WTC11 (cell line): ENCODE data around the gene SPAG9.

Experiments
- CTCF ChIP-seq: fragments of 200-600 bp; IDR thresholded peaks from 2 replicates; pipeline ENCODE4 v1.8.0; 2022; ENCODE audit warnings: antibody characterized with exemption
- E2F4 ChIP-seq: sonication (generic); formaldehyde crosslinking; IDR thresholded peaks from 2 replicates; pipeline ENCODE4 v1.8.1; 2022; ENCODE audit warnings: low read depth, mild to moderate bottlenecking, moderate library complexity, missing genetic modification reagents, borderline replicate concordance
- FOXJ3 ChIP-seq: sonication (generic); formaldehyde crosslinking; IDR thresholded peaks from 2 replicates; pipeline ENCODE4 v1.9.0; 2021; ENCODE audit warnings: missing genetic modification reagents, mild to moderate bottlenecking, borderline replicate concordance
- HMGXB4 ChIP-seq: sonication (generic); formaldehyde crosslinking; IDR thresholded peaks from 2 replicates; pipeline ENCODE4 v1.8.1; 2023; ENCODE audit warnings: mild to moderate bottlenecking, moderate library complexity, missing genetic modification reagents
- MAX ChIP-seq: sonication (generic); formaldehyde crosslinking; IDR thresholded peaks from 2 replicates; pipeline ENCODE4 v1.8.0; 2022; ENCODE audit warnings: mild to moderate bottlenecking, missing genetic modification reagents
- NR1H2 ChIP-seq: sonication (generic); formaldehyde crosslinking; IDR thresholded peaks from 2 replicates; pipeline ENCODE4 v1.9.0; 2021; ENCODE audit warnings: mild to moderate bottlenecking, moderate library complexity, missing genetic modification reagents
- PRDM15 ChIP-seq: sonication (generic); formaldehyde crosslinking; IDR thresholded peaks from 2 replicates; pipeline ENCODE4 v1.8.0; 2022; ENCODE audit warnings: missing genetic modification reagents
- TEAD4 ChIP-seq: sonication (generic); formaldehyde crosslinking; IDR thresholded peaks from 2 replicates; pipeline ENCODE4 v1.8.0; 2022; ENCODE audit warnings: mild to moderate bottlenecking, missing genetic modification reagents
- ZNF138 ChIP-seq: sonication (generic); formaldehyde crosslinking; conservative IDR thresholded peaks from 2 replicates; pipeline ENCODE4 v1.8.1; 2022; ENCODE audit warnings: mild to moderate bottlenecking, moderate library complexity, missing genetic modification reagents
- ZNF263 ChIP-seq: sonication (generic); formaldehyde crosslinking; IDR thresholded peaks from 2 replicates; pipeline ENCODE4 v1.8.1; 2022; ENCODE audit warnings: low read depth, mild to moderate bottlenecking, moderate library complexity, missing genetic modification reagents
- TF ChIP-seq, protein P1 (sequence below): sonication (generic); formaldehyde crosslinking; IDR thresholded peaks from 2 replicates; pipeline ENCODE4 v1.8.1; 2023; ENCODE audit warnings: mild to moderate bottlenecking, missing genetic modification reagents, borderline replicate concordance
- TF ChIP-seq, protein P2 (sequence below): sonication (generic); formaldehyde crosslinking; IDR thresholded peaks from 2 replicates; pipeline ENCODE4 v1.8.1; 2023; ENCODE audit warnings: mild to moderate bottlenecking, missing genetic modification reagents
- TF ChIP-seq, protein P3 (sequence below): sonication (generic); formaldehyde crosslinking; IDR thresholded peaks from 2 replicates; pipeline ENCODE4 v1.8.0; 2022; ENCODE audit warnings: mild to moderate bottlenecking, missing genetic modification reagents
- TF ChIP-seq, protein P4 (sequence below): sonication (generic); formaldehyde crosslinking; IDR thresholded peaks from 2 replicates; pipeline ENCODE4 v1.8.0; 2023; ENCODE audit warnings: missing genetic modification reagents, mild to moderate bottlenecking, borderline replicate concordance

- TF ChIP-seq CTCF (no peak), MAX (no peak), HMGXB4 (CRISPR knock-in tag) (no peak), FOXJ3 (CRISPR knock-in tag) (no peak), PRDM15 (CRISPR knock-in tag) (no peak), NR1H2 (CRISPR knock-in tag) (no peak), ZNF263 (CRISPR knock-in tag) (no peak), ZNF138 (CRISPR knock-in tag) (no peak), E2F4 (CRISPR knock-in tag) (no peak), TEAD4 (no peak)
- TF ChIP-seq, protein P1, sequence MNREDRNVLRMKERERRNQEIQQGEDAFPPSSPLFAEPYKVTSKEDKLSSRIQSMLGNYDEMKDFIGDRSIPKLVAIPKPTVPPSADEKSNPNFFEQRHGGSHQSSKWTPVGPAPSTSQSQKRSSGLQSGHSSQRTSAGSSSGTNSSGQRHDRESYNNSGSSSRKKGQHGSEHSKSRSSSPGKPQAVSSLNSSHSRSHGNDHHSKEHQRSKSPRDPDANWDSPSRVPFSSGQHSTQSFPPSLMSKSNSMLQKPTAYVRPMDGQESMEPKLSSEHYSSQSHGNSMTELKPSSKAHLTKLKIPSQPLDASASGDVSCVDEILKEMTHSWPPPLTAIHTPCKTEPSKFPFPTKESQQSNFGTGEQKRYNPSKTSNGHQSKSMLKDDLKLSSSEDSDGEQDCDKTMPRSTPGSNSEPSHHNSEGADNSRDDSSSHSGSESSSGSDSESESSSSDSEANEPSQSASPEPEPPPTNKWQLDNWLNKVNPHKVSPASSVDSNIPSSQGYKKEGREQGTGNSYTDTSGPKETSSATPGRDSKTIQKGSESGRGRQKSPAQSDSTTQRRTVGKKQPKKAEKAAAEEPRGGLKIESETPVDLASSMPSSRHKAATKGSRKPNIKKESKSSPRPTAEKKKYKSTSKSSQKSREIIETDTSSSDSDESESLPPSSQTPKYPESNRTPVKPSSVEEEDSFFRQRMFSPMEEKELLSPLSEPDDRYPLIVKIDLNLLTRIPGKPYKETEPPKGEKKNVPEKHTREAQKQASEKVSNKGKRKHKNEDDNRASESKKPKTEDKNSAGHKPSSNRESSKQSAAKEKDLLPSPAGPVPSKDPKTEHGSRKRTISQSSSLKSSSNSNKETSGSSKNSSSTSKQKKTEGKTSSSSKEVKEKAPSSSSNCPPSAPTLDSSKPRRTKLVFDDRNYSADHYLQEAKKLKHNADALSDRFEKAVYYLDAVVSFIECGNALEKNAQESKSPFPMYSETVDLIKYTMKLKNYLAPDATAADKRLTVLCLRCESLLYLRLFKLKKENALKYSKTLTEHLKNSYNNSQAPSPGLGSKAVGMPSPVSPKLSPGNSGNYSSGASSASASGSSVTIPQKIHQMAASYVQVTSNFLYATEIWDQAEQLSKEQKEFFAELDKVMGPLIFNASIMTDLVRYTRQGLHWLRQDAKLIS: no peak
- TF ChIP-seq, protein P2, sequence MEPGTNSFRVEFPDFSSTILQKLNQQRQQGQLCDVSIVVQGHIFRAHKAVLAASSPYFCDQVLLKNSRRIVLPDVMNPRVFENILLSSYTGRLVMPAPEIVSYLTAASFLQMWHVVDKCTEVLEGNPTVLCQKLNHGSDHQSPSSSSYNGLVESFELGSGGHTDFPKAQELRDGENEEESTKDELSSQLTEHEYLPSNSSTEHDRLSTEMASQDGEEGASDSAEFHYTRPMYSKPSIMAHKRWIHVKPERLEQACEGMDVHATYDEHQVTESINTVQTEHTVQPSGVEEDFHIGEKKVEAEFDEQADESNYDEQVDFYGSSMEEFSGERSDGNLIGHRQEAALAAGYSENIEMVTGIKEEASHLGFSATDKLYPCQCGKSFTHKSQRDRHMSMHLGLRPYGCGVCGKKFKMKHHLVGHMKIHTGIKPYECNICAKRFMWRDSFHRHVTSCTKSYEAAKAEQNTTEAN (CRISPR knock-in tag): no peak
- TF ChIP-seq, protein P3, sequence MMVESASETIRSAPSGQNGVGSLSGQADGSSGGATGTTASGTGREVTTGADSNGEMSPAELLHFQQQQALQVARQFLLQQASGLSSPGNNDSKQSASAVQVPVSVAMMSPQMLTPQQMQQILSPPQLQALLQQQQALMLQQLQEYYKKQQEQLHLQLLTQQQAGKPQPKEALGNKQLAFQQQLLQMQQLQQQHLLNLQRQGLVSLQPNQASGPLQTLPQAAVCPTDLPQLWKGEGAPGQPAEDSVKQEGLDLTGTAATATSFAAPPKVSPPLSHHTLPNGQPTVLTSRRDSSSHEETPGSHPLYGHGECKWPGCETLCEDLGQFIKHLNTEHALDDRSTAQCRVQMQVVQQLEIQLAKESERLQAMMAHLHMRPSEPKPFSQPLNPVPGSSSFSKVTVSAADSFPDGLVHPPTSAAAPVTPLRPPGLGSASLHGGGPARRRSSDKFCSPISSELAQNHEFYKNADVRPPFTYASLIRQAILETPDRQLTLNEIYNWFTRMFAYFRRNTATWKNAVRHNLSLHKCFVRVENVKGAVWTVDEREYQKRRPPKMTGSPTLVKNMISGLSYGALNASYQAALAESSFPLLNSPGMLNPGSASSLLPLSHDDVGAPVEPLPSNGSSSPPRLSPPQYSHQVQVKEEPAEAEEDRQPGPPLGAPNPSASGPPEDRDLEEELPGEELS (CRISPR knock-in tag): no peak
- TF ChIP-seq, protein P4, sequence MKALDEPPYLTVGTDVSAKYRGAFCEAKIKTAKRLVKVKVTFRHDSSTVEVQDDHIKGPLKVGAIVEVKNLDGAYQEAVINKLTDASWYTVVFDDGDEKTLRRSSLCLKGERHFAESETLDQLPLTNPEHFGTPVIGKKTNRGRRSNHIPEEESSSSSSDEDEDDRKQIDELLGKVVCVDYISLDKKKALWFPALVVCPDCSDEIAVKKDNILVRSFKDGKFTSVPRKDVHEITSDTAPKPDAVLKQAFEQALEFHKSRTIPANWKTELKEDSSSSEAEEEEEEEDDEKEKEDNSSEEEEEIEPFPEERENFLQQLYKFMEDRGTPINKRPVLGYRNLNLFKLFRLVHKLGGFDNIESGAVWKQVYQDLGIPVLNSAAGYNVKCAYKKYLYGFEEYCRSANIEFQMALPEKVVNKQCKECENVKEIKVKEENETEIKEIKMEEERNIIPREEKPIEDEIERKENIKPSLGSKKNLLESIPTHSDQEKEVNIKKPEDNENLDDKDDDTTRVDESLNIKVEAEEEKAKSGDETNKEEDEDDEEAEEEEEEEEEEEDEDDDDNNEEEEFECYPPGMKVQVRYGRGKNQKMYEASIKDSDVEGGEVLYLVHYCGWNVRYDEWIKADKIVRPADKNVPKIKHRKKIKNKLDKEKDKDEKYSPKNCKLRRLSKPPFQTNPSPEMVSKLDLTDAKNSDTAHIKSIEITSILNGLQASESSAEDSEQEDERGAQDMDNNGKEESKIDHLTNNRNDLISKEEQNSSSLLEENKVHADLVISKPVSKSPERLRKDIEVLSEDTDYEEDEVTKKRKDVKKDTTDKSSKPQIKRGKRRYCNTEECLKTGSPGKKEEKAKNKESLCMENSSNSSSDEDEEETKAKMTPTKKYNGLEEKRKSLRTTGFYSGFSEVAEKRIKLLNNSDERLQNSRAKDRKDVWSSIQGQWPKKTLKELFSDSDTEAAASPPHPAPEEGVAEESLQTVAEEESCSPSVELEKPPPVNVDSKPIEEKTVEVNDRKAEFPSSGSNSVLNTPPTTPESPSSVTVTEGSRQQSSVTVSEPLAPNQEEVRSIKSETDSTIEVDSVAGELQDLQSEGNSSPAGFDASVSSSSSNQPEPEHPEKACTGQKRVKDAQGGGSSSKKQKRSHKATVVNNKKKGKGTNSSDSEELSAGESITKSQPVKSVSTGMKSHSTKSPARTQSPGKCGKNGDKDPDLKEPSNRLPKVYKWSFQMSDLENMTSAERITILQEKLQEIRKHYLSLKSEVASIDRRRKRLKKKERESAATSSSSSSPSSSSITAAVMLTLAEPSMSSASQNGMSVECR (CRISPR knock-in tag): no peak
Observed at GRCh38 chr17:51155416-51155815, 34.7 kb upstream of the SPAG9 start.
